Esophagus squamous epithelium (tissue), 4 donors: Measurements from ENCODE around the gene FFAR1.

Source experiments
- CTCF ChIP-seq, 6 experiments: fragments of 450-650 bp in 4 of 6; fragments of 200-600 bp in 2 of 6; sonication (generic) in 2 of 6; IDR thresholded peaks; one replicate each; pipeline ENCODE4 v1.5.1; 2016 to 2019; ENCODE audit warnings: antibody characterized with exemption in 6 of 6, mild to moderate bottlenecking in 4 of 6, moderate library complexity in 4 of 6
- POLR2A ChIP-seq, 4 donors: fragments of 450-650 bp; IDR thresholded peaks; one replicate each; pipeline ENCODE4 v1.6.1; 2017; ENCODE audit warnings: antibody characterized with exemption in 4 of 4, mild to moderate bottlenecking in 4 of 4, moderate library complexity in 3 of 4

- no peak for TF ChIP-seq POLR2A (IDR thresholded peaks at IDR 0.05)
- TF ChIP-seq CTCF (IDR thresholded peaks at IDR 0.05), result no peak
These were observed 49.4 kb downstream of the FFAR1 start for GRCh38 chr19:35397064-35397463.
